ENCODE data around the gene RPS6KA2. TPM values are rescaled to one million over a fixed set of nuclear protein-coding genes. Genes with fewer than 3 reads are reported as not detected.

The RPS6KA2 gene
- total RNA-seq, 4 donors from 2014 or later: 11.8 to 66.0 (median 19.2) TPM

DNA sequence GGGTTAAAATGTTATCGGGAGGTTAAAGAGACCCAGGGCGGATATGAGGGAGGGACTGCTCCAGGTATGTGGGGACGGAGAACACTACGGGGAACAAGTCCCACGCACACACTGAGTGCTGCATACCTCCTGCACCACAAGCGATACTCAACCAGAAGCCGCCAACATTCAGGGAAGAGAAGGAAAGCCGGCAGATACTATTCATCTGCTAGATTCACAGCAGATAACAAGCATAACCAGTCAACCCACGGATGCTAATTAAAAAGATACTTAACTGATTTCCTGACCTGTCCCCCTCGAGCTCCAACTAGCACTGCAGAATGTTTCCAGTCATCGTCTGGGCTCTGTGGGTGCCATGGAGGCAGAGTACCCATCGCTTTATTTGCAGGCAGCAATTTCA is 45.1 kb upstream of the RPS6KA2 start:
- Histone ChIP-seq H3K4me1 (peaks cover 0 to 20% (median 3%) of the 10 kb centered on the region in 3 donors), H3K9me3 (no peaks in the 10 kb centered on the region), H3K27ac (no peak overlapping the region), H3K27me3 (peaks cover 0 to 31% (median 0%) of the 10 kb centered on the region in 4 donors), H3K4me3 (no peak overlapping the region), H3K36me3 (no peaks in the 10 kb centered on the region)
- DNase-seq: no peak
- TF ChIP-seq POLR2A (IDR thresholded peaks at IDR 0.05): no peak
- TF ChIP-seq, protein P1, sequence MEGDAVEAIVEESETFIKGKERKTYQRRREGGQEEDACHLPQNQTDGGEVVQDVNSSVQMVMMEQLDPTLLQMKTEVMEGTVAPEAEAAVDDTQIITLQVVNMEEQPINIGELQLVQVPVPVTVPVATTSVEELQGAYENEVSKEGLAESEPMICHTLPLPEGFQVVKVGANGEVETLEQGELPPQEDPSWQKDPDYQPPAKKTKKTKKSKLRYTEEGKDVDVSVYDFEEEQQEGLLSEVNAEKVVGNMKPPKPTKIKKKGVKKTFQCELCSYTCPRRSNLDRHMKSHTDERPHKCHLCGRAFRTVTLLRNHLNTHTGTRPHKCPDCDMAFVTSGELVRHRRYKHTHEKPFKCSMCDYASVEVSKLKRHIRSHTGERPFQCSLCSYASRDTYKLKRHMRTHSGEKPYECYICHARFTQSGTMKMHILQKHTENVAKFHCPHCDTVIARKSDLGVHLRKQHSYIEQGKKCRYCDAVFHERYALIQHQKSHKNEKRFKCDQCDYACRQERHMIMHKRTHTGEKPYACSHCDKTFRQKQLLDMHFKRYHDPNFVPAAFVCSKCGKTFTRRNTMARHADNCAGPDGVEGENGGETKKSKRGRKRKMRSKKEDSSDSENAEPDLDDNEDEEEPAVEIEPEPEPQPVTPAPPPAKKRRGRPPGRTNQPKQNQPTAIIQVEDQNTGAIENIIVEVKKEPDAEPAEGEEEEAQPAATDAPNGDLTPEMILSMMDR (IDR thresholded peaks at IDR 0.05): no peak
- 64 to 69% methylated on average over 12 of the region's 12 CpGs for WGBS, 2 donors
- intact Hi-C loops (cut with DNase I): no loop called here

DNA sequence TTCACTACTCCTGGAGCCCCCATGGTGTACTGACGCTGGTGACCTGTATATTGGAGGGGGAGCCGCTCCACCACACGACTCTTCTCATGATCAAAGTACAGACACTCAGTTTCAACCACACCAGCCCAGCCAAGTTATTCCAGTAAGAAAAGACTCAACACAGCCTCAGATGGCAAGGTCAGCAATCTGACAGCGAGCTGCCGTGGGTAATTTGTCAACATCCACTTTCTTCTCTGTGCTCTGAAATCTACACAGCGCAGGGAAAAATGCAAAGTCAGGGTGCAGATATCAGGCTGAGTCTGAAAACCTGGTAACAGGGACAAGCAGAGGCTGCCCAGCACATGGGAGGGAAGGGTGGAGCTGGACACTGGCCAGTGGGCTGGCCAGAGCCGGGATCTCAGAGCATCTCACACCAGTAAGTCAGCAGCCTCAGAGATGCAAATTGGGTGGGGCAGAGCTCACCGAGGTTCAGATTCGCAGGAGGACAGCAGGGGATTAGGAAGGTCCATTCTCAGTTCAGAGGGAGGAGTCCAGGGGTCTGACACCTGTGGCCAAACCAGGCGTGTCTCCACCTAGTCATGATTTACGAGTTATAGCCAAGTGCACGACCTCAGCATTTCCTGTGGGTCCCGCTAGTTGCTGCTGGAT is 44.5 kb upstream of the RPS6KA2 start:
- Histone ChIP-seq H3K4me3 (no peak overlapping the region), H3K4me1 (peaks cover 0 to 20% (median 3%) of the 10 kb centered on the region in 3 donors), H3K36me3 (no peaks in the 10 kb centered on the region), H3K9me3 (no peaks in the 10 kb centered on the region), H3K27ac (no peak overlapping the region), H3K27me3 (peaks cover 0 to 31% (median 0%) of the 10 kb centered on the region in 4 donors)
- intact Hi-C loops (cut with DNase I): no loop called here
- no peak for TF ChIP-seq POLR2A (IDR thresholded peaks at IDR 0.05)
- TF ChIP-seq, protein P1 (IDR thresholded peaks at IDR 0.05): no peak
- DNase-seq: no peak
- WGBS, 2 donors: 24 to 32% methylated on average over 8 to 9 of the region's 13 CpGs

DNA sequence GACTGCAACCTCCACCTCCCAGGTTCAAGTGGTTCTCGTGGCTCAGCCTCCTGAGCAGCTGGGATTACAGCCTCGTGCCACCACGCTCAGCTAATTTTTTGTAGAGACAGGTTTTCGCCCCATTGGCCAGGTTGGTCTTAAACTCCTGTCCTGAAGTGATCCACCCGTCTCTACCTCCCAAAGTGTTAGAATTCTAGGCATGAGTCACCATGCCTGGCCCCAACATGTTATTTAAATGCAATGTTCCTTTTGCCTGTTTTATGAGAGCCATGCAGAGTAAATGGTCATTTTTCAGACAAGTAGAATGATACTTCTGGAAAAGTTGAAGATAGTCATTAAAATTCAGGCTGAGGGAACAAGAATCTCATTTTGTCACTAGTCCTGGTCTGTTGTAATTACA is 43.8 kb upstream of the RPS6KA2 start:
- H3K36me3 ChIP-seq: no peaks in the 10 kb centered on the region
- H3K4me1 ChIP-seq: peaks cover 0 to 20% (median 3%) of the 10 kb centered on the region in 3 donors
- H3K9me3 ChIP-seq: no peaks in the 10 kb centered on the region
- intact Hi-C loops (cut with DNase I): no loop called here
- peaks cover 0 to 31% (median 0%) of the 10 kb centered on the region in 4 donors for H3K27me3 ChIP-seq
- 43 to 63% methylated on average over 5 of the region's 5 CpGs for WGBS, 2 donors
- TF ChIP-seq, protein P1 (IDR thresholded peaks at IDR 0.05): no peak
- no peak for TF ChIP-seq POLR2A (IDR thresholded peaks at IDR 0.05)
- DNase-seq: no peak
- no peak overlapping the region for H3K27ac ChIP-seq
- H3K4me3 ChIP-seq: no peak overlapping the region

DNA sequence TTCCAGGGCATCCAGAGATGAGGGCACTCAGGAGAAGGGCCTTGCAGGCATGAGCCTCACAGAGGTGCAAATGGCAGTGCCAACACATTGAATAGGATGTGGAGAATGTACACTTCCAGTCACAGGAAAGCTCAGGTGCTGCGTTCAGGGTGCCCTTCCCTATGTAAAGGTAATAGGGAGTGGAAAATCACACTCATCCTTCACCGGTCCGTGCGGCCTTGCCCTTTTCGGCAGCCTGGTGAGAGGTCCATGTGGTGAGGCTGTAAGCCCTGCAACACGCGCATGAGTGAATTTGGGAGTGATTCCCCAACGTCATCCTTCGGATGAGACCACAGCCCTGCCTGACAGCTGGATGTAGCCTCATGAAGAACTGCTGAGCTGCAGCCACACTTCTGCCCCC is 43.0 kb upstream of the RPS6KA2 start:
- no peaks in the 10 kb centered on the region for H3K9me3 ChIP-seq
- no peak overlapping the region for H3K27ac ChIP-seq
- peaks cover 0 to 31% (median 0%) of the 10 kb centered on the region in 4 donors for H3K27me3 ChIP-seq
- no peak overlapping the region for H3K4me3 ChIP-seq
- intact Hi-C loops (cut with DNase I): no loop called here
- TF ChIP-seq, protein P1 (IDR thresholded peaks at IDR 0.05): no peak
- no peak for TF ChIP-seq POLR2A (IDR thresholded peaks at IDR 0.05)
- no peak for DNase-seq
- H3K36me3 ChIP-seq: no peaks in the 10 kb centered on the region
- WGBS, 2 donors: 92 to 100% methylated on average over 1 to 5 of the region's 9 CpGs
- H3K4me1 ChIP-seq: peaks cover 0 to 20% (median 3%) of the 10 kb centered on the region in 3 donors

DNA sequence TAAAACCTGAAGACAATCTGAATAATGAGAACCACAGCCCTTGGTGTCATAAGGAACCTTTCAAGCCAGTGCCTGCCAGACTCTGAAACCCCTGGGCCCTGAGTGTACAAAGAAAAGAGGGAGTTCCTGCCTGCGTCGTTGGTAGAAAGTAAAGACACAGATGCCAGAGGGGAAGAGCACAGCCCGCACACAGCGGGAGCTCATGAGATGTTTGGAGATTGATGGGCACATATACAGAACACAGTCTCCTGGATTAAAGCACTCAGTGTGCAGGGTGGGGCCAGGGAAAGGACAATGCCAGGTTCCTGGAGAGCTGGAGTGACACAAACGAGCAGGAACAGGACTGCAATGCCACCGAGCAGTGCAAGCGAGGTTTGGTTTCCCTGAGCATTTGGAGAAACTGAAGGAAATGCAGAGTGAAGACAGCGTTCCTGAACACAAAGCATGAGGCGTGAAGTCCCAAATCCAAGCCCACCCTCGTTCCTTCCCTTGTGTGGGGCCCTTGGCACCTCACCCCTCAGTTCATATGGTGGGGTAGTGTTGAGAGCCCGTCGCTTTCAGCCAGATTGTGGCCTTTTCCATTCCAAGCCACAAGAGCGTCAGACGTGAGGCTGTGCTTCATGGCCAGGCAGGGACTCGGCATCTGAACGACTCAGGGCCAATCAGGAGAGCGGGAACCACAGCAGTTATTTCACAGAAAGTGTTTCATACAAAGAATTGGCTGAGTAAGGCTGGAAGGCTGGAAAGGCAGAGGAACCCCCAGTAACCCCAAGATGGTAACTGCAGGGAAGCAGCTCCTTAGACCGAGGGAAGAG is 41.0 kb upstream of the RPS6KA2 start:
- no peaks in the 10 kb centered on the region for H3K9me3 ChIP-seq
- intact Hi-C loops (cut with DNase I): no loop called here
- H3K27me3 ChIP-seq: peaks cover 0 to 31% (median 0%) of the 10 kb centered on the region in 4 donors
- H3K36me3 ChIP-seq: no peaks in the 10 kb centered on the region
- TF ChIP-seq POLR2A (IDR thresholded peaks at IDR 0.05): no peak
- TF ChIP-seq, protein P1 (IDR thresholded peaks at IDR 0.05): no peak
- 66 to 79% methylated on average over 12 of the region's 18 CpGs for WGBS, 2 donors
- H3K27ac ChIP-seq: no peak overlapping the region
- DNase-seq: no peak
- H3K4me3 ChIP-seq: no peak overlapping the region
- peaks cover 0 to 14% (median 3%) of the 10 kb centered on the region in 3 donors for H3K4me1 ChIP-seq
